DOHH2 (cell line): ENCODE results near the gene FAM219A.

Source experiments
- H3F3A ChIP-seq: fragments of 200-600 bp; sonication (generic), shearing (Covaris generic); 2 replicates; pipeline ENCODE4 v1.6.0; 2016; ENCODE audit warnings: antibody characterized with exemption, mild to moderate bottlenecking; ENCODE audit not compliant: control insufficient read depth, insufficient read depth
- H3K27ac ChIP-seq: fragments of 200-600 bp; sonication (generic); 2 replicates; pipeline ENCODE4 v1.5.1; 2014; ENCODE audit warnings: low read depth, mild to moderate bottlenecking, low read length, moderate library complexity
- H3K27me3 ChIP-seq: fragments of 200-600 bp; sonication (generic); 2 replicates; pipeline ENCODE4 v1.6.1; 2014; ENCODE audit warnings: mild to moderate bottlenecking, low read length, mixed read lengths; ENCODE audit not compliant: control insufficient read depth
- H3K36me3 ChIP-seq: fragments of 200-600 bp; sonication (generic); 2 replicates; pipeline ENCODE4 v1.6.1; 2014; ENCODE audit warnings: mild to moderate bottlenecking, low read length, moderate library complexity, mixed read lengths; ENCODE audit not compliant: control insufficient read depth
- H3K4me1 ChIP-seq: fragments of 200-600 bp; sonication (generic); 2 replicates; pipeline ENCODE4 v1.6.1; 2014; ENCODE audit warnings: mild to moderate bottlenecking, low read length, mixed read lengths; ENCODE audit not compliant: control insufficient read depth
- H3K4me2 ChIP-seq: fragments of 200-600 bp; sonication (generic); 2 replicates; pipeline ENCODE4 v1.6.0; 2014; ENCODE audit warnings: mild to moderate bottlenecking, low read length, moderate library complexity
- H3K4me3 ChIP-seq: fragments of 200-600 bp; sonication (generic); 2 replicates; pipeline ENCODE4 v1.5.1; 2014; ENCODE audit warnings: mild to moderate bottlenecking, low read length, mixed read lengths
- H3K79me2 ChIP-seq: fragments of 200-600 bp; sonication (generic); 2 replicates; pipeline ENCODE4 v1.6.1; 2014; ENCODE audit warnings: mild to moderate bottlenecking, low read length, mixed read lengths; ENCODE audit not compliant: control insufficient read depth
- H3K9me2 ChIP-seq: fragments of 200-600 bp; sonication (generic); replicated peaks from 2 replicates; pipeline ENCODE4 v1.6.1; 2014; ENCODE audit warnings: mild to moderate bottlenecking, low read length, mixed read lengths; ENCODE audit not compliant: control insufficient read depth
- H3K9me3 ChIP-seq: fragments of 200-600 bp; sonication (generic); 2 replicates; pipeline ENCODE4 v1.6.1; 2014; ENCODE audit warnings: antibody characterized with exemption, low read length, mixed read lengths; ENCODE audit not compliant: control insufficient read depth, insufficient read depth
- H4K20me1 ChIP-seq: fragments of 200-600 bp; sonication (generic); 2 replicates; pipeline ENCODE4 v1.6.0; 2014; ENCODE audit warnings: low read depth, mild to moderate bottlenecking, antibody characterized with exemption, low read length, moderate library complexity; ENCODE audit not compliant: control insufficient read depth, insufficient read depth
- EZH2phosphoT487 ChIP-seq: fragments of 200-600 bp; sonication (generic); IDR thresholded peaks from 2 replicates; pipeline ENCODE4 v1.6.1; 2017; ENCODE audit warnings: borderline replicate concordance, mild to moderate bottlenecking, antibody characterized with exemption, low read length, moderate library complexity, mixed read lengths
- TF ChIP-seq, protein P1 (sequence below): fragments of 200-600 bp; sonication (generic); IDR thresholded peaks from one replicate; pipeline ENCODE4 v1.5.1; 2014; ENCODE audit warnings: antibody characterized with exemption, mild to moderate bottlenecking, low read depth, low read length; ENCODE audit not compliant: poor library complexity, severe bottlenecking

FAM219A gene

DNA sequence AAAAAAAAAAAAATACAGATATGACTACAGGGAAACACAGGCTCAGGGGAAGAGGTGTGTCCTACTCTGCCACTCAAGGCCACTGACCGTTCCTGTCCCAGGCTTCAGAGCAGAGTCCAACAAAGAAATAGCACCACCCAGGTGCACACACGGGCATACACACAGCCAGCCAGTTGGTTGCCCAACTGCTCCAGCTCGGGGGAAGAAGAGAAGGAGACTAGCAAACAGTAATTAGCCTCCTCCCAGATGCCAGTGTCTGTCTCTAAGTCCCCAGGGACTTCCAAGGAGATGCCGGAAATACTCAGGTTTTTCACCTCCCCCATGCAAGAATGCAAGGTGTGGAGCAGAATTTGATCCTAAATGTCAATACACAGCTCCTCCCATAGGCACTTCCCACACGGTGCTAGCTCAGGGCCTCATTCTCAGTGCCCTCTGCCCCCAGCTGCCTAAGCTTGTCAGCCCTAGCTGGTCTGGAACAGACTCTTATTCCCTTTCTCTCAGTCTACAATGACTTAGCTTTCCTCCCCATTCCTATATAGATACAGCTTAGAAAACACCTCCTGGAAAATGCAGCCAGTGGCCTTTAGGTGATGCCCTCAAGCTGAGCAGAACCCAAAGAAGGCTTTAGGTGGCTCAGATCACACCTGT lies 83.3 kb downstream of the FAM219A start:
- H3K4me2 ChIP-seq = no peak overlapping the region
- H3K4me3 ChIP-seq = no peak overlapping the region
- no peaks in the 10 kb centered on the region for H3F3A ChIP-seq

DNA sequence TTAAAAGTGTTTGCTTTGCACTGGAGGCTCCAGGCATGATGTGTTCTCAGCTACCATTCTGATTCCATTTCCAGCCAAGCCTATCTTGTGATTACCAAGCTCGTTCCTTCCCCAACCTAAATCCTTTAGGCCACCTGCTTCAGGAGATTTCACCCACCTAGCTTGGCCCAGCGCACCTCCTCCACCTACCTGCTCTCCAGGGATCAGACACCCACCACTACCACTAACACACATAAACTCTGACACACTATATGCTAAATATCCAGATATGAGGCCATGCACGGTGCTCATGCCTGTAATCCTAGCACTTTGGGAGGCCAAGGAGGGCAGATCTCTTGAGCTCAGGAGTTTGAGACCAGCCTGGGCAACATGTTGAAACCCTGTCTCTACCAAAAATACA lies 84.0 kb downstream of the FAM219A start:
- Histone ChIP-seq H3K4me2 (no peak overlapping the region), H3F3A (no peaks in the 10 kb centered on the region), H3K79me2 (no peaks in the 10 kb centered on the region), H3K27ac (no peak overlapping the region), H3K9me2 (no peaks in the 10 kb centered on the region), H3K27me3 (no peaks in the 10 kb centered on the region), H3K4me3 (no peak overlapping the region), H3K4me1 (peaks cover 24% of the 10 kb centered on the region), H3K9me3 (no peaks in the 10 kb centered on the region; the same call in 1 of the 2 replicates), H3K36me3 (no peaks in the 10 kb centered on the region), H4K20me1 (no peaks in the 10 kb centered on the region)
- no peak for TF ChIP-seq EZH2phosphoT487
- TF ChIP-seq, protein P1, sequence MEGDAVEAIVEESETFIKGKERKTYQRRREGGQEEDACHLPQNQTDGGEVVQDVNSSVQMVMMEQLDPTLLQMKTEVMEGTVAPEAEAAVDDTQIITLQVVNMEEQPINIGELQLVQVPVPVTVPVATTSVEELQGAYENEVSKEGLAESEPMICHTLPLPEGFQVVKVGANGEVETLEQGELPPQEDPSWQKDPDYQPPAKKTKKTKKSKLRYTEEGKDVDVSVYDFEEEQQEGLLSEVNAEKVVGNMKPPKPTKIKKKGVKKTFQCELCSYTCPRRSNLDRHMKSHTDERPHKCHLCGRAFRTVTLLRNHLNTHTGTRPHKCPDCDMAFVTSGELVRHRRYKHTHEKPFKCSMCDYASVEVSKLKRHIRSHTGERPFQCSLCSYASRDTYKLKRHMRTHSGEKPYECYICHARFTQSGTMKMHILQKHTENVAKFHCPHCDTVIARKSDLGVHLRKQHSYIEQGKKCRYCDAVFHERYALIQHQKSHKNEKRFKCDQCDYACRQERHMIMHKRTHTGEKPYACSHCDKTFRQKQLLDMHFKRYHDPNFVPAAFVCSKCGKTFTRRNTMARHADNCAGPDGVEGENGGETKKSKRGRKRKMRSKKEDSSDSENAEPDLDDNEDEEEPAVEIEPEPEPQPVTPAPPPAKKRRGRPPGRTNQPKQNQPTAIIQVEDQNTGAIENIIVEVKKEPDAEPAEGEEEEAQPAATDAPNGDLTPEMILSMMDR = no peak

More for the DNA sequence above, 83.3 kb downstream of the FAM219A start:
- Histone ChIP-seq H4K20me1 (no peaks in the 10 kb centered on the region), H3K36me3 (no peaks in the 10 kb centered on the region), H3K79me2 (no peaks in the 10 kb centered on the region), H3K9me3 (no peaks in the 10 kb centered on the region; the same call in 1 of the 2 replicates), H3K27me3 (no peaks in the 10 kb centered on the region), H3K4me1 (peaks cover 31% of the 10 kb centered on the region), H3K9me2 (no peaks in the 10 kb centered on the region), H3K27ac (no peak overlapping the region)
- no peak for TF ChIP-seq EZH2phosphoT487
- TF ChIP-seq, protein P1 = no peak

DNA sequence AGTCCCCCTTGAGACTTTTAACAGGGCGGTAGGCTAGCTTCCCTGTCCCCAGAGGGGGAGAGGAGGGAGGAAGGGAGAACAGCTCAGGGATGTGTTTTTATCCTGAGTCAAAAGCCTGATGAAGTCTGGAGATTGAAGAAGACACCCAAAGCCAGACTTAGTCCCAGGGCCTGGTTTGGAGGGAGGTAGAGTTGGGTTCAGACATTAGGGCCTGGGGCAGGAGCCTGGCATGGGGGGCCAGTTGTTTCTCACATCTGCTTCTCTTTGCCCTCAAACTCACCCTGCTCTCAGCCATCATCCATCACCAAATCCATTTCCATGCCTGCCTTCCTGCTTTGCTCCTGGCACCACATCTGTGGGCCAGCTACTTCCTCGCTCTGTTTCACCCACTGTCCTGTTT lies 84.6 kb downstream of the FAM219A start:
- no peak overlapping the region for H3K4me2 ChIP-seq
- H3K79me2 ChIP-seq = no peaks in the 10 kb centered on the region
- H3K27ac ChIP-seq = no peak overlapping the region
- H3K27me3 ChIP-seq = no peaks in the 10 kb centered on the region
- no peaks in the 10 kb centered on the region for H3F3A ChIP-seq
- H3K4me1 ChIP-seq = peaks cover 19% of the 10 kb centered on the region
- H4K20me1 ChIP-seq = no peaks in the 10 kb centered on the region
- TF ChIP-seq EZH2phosphoT487 = no peak
- TF ChIP-seq, protein P1 = no peak
- H3K36me3 ChIP-seq = no peaks in the 10 kb centered on the region
- H3K9me2 ChIP-seq = no peaks in the 10 kb centered on the region
- no peak overlapping the region for H3K4me3 ChIP-seq
- no peaks in the 10 kb centered on the region; the same call in 1 of the 2 replicates for H3K9me3 ChIP-seq
